ENCODE data around the gene RUNX1.
"Not testable (repeated sequence)": the region's sequence is repeated elsewhere in the genome, so short reads cannot be mapped to it uniquely, and the experiment has no call there.

RUNX1 gene

GRCh38 chr21:34970167-34970500, 79.0 kb downstream of the RUNX1 start:
- TF ChIP-seq ZFX (IDR thresholded peaks at IDR 0.05; ENCODE audit: borderline replicate concordance) = no peak
- TF ChIP-seq CTCF (IDR thresholded peaks at IDR 0.05) = no peak
- no peak overlapping the region for H3K27ac ChIP-seq

DNA sequence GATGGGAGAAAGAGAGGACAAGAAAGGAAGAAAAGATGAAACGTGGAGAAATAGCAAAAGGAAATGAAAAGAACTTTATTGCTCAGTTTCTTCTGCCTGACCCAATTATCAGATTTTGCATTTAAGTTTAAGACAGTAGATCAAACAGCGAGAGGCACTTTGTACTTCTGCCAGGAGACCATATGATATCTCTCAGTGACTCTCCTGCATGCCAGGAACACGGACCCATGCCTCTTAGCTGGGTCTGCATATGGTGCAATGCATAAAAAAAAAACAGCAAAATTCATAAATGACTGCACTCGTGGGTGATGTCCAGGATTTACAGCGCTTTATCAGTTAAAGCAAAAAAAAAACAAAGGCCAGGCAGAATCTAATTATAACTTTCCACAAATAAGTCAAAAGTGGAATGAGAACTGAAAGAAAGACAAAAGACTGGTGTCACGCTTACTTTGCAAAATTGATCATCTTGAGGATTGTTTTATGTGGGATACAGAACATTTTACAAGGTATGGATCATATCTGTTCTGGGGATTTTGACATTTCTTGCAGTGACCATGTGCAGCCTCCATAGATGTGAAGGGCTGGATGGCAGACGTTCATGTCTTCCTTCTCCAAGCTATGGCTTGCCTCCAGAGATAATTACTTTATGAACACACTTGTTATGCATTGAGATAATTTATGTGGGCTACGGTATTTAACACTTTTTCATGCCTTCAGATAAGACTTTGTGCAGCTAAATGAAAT, 79.5 kb downstream of the RUNX1 start:
- no peak overlapping the region for H3K27ac ChIP-seq
- TF ChIP-seq ZFX (IDR thresholded peaks at IDR 0.05; ENCODE audit: borderline replicate concordance) (no peak), CTCF (IDR thresholded peaks at IDR 0.05) (no peak)

GRCh38 chr21:34968414-34969333, 80.4 kb downstream of the RUNX1 start:
- no peak overlapping the region for H3K27ac ChIP-seq
- TF ChIP-seq CTCF (IDR thresholded peaks at IDR 0.05) = no peak
- TF ChIP-seq ZFX (IDR thresholded peaks at IDR 0.05; ENCODE audit: borderline replicate concordance) = no peak

GRCh38 chr21:34967509-34968289, 81.4 kb downstream of the RUNX1 start:
- no peak overlapping the region for H3K27ac ChIP-seq
- TF ChIP-seq CTCF (IDR thresholded peaks at IDR 0.05) = no peak
- no peak for TF ChIP-seq ZFX (IDR thresholded peaks at IDR 0.05; ENCODE audit: borderline replicate concordance)

GRCh38 chr21:34966881-34967280, 82.2 kb downstream of the RUNX1 start:
- H3K27ac ChIP-seq = not testable (repeated sequence)

DNA sequence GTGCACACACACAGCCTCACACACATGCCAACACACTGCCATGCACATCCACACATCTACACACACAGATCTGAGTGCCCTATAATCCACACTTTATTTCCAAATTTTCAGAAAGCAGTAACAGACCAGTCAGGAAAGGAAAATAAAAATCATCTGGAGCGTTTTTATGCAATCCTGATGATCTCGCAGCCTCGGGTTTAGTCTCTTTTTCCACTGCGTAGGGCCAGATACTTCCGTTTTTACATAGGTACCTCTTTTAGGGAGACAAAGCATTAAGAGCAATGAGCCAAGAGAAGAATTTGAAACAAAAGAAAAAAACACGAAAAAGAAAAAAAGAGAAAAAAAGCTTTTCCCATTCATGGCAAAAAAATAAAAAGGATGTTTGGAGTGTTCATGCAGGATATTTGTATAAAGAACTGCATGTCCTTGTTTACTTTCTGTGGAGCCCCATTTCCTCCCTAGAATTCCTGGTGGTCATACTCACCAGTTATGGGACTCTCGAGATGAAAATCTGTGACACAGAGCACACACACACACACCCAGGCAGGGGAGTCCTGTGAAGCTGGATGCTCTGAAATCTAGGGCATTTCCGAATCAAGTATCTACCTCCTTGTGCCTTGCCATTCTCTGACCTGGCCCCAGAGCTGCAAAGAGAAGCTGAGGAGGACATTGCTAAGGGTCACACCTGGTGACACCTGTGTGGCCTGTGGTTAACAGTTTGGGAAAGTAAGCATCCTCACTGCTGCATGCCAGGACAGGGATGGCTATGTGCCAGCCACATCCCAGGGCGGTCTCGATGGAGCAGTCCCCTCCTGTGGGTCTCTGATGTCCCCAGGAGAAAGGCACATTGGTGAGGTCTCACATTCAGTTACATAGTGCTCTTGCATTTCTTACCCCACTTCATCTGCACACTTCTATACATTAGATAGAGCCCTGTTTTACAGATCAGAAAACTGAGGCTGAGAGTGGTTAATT, 83.6 kb downstream of the RUNX1 start:
- H3K27ac ChIP-seq = no peak overlapping the region
- TF ChIP-seq CTCF (IDR thresholded peaks at IDR 0.05) (no peak), ZFX (IDR thresholded peaks at IDR 0.05; ENCODE audit: borderline replicate concordance) (no peak)

All from 22Rv1 (cell line).